ENCODE measurements around the gene OTC. TPM values are rescaled to one million over a fixed set of nuclear protein-coding genes. Genes with fewer than 3 reads are reported as not detected.

The OTC gene
- total RNA-seq, 1 experiment from 2014 or later: not detected

DNA sequence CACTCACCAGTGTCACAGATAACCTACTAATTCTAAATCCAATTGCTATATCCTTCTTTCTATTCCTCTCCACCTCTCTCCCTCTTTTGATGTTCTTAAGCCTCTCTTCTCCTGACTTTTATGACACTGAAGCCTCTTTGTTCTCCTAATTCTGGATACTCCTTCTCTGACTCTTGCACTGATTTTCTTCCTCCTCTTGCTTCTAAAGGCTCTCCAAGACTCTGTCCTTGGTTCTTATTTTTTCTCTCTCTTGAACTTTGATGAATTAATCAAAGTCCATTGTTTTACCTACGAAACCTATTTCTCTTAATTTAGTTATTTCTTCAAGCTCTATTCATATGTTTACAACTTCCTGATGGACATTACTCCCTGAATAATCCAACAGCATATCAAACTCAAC, 113.3 kb downstream of the OTC start:
- H2BK12ac ChIP-seq (ENCODE audit: insufficient read length, low read depth, low read length): no peak overlapping the region
- no peak overlapping the region for H3K56ac ChIP-seq (ENCODE audit: insufficient read length, low read depth, low read length)
- H4K91ac ChIP-seq (ENCODE audit: insufficient read length, low read depth, low read length): no peak overlapping the region
- no peak overlapping the region for H2AK5ac ChIP-seq (ENCODE audit: insufficient read length, low read length)
- peaks cover 59 to 67% of the 10 kb centered on the region in 2 experiments for H3K9me3 Mint-ChIP-seq
- H3K4me2 ChIP-seq (ENCODE audit: insufficient read depth, insufficient read length, low read length): no peak overlapping the region
- 0 out of 2 replicates have a peak, but pooled peaks cover 2% of the 10 kb centered on the region for H3K79me2 ChIP-seq (ENCODE audit: insufficient read depth, low read length)
- H3K79me1 ChIP-seq (ENCODE audit: insufficient read depth, low read depth, low read length, poor library complexity, severe bottlenecking): no peaks in the 10 kb centered on the region
- H3K27me3 Mint-ChIP-seq (ENCODE audit: low read depth): no peaks in the 10 kb centered on the region
- no peak overlapping the region for H2AFZ ChIP-seq (ENCODE audit: low read length)
- no peaks in the 10 kb centered on the region for H3K27me3 ChIP-seq (ENCODE audit: insufficient read depth, low read length)
- H4K5ac ChIP-seq (ENCODE audit: insufficient read length, low read depth, low read length): no peak overlapping the region
- TF ChIP-seq, protein P1, sequence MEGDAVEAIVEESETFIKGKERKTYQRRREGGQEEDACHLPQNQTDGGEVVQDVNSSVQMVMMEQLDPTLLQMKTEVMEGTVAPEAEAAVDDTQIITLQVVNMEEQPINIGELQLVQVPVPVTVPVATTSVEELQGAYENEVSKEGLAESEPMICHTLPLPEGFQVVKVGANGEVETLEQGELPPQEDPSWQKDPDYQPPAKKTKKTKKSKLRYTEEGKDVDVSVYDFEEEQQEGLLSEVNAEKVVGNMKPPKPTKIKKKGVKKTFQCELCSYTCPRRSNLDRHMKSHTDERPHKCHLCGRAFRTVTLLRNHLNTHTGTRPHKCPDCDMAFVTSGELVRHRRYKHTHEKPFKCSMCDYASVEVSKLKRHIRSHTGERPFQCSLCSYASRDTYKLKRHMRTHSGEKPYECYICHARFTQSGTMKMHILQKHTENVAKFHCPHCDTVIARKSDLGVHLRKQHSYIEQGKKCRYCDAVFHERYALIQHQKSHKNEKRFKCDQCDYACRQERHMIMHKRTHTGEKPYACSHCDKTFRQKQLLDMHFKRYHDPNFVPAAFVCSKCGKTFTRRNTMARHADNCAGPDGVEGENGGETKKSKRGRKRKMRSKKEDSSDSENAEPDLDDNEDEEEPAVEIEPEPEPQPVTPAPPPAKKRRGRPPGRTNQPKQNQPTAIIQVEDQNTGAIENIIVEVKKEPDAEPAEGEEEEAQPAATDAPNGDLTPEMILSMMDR (conservative IDR thresholded peaks at IDR 0.05): no peak
- H3K36me3 Mint-ChIP-seq (ENCODE audit: insufficient read depth in 1 of 3, low read depth in 3 of 3): peaks cover 4 to 6% (median 4%) of the 10 kb centered on the region in 3 experiments; a peak in 4 of 7 replicates
- no peak overlapping the region for H3K4me3 Mint-ChIP-seq
- no peak for DNase-seq
- no peak overlapping the region for H3K23ac ChIP-seq (ENCODE audit: insufficient read length, low read depth, low read length)
- H3K4me1 Mint-ChIP-seq: no peaks in the 10 kb centered on the region
- no peak overlapping the region for H3K27ac Mint-ChIP-seq
- peaks cover 5% of the 10 kb centered on the region for H3K9me3 ChIP-seq (ENCODE audit: control insufficient read depth, low read depth, low read length)
- no peak overlapping the region for H2BK120ac ChIP-seq (ENCODE audit: low read depth, low read length, poor library complexity, severe bottlenecking)
- no peak overlapping the region for H2BK15ac ChIP-seq (ENCODE audit: low read depth, low read length)
- H3K18ac ChIP-seq (ENCODE audit: insufficient read length, low read depth, low read length): no peak overlapping the region
- H2BK20ac ChIP-seq (ENCODE audit: low read depth, low read length, poor library complexity, severe bottlenecking): no peak overlapping the region
- no peak overlapping the region for H3T11ph ChIP-seq (ENCODE audit: low read length)
- H4K20me1 ChIP-seq (ENCODE audit: control insufficient read depth, insufficient read depth, insufficient read length): no peaks in the 10 kb centered on the region
- no peak overlapping the region for H3K14ac ChIP-seq (ENCODE audit: insufficient read depth, low read length)
- no peak overlapping the region for H3K27ac ChIP-seq (ENCODE audit: insufficient read length, low read depth, low read length)
- H3K4ac ChIP-seq (ENCODE audit: low read depth, low read length): no peak overlapping the region
- H2BK5ac ChIP-seq (ENCODE audit: insufficient read length, low read length): no peak overlapping the region
- no peaks in the 10 kb centered on the region for H3K23me2 ChIP-seq (ENCODE audit: insufficient read length, low read depth, low read length, poor library complexity, severe bottlenecking)
- no peak overlapping the region for H4K8ac ChIP-seq (replicated peaks; ENCODE audit: insufficient read length, low read depth, low read length)
- no CpG with 5 or more reads among the region's 1 CpG for WGBS (ENCODE audit: extremely low coverage, insufficient read length, low lambda C conversion rate)
- H3K4me1 ChIP-seq (ENCODE audit: insufficient read depth, low read length): no peaks in the 10 kb centered on the region
- no peak overlapping the region for H3K9ac ChIP-seq (ENCODE audit: extremely low read depth, insufficient read length, low read length)
